A673 (cell line): ENCODE results near the gene WNT5A.

Experiments used
- CTCF ChIP-seq: fragments of 300-800, 200-600 bp; sonication (generic); conservative IDR thresholded peaks from 2 replicates; pipeline ENCODE4 v1.5.1; 2017; ENCODE audit warnings: low read depth, mild to moderate bottlenecking, antibody characterized with exemption, low read length, moderate library complexity, mixed read lengths
- EZH2 ChIP-seq: fragments of 200-600 bp; sonication (generic); IDR thresholded peaks from 2 replicates; pipeline ENCODE4 v1.6.1; 2017; ENCODE audit warnings: borderline replicate concordance, low read depth, mild to moderate bottlenecking, mixed read lengths, antibody characterized with exemption, low read length; ENCODE audit not compliant: poor library complexity, severe bottlenecking

GRCh38 chr3:55489798-55490132, 2.7 kb upstream of the WNT5A start:
- TF ChIP-seq EZH2, result no peak
- TF ChIP-seq CTCF, result no peak
